Measurements from ENCODE around the gene PASK. TPM values are rescaled to one million over a fixed set of nuclear protein-coding genes. Genes with fewer than 3 reads are reported as not detected.

Gene PASK
- total RNA-seq, 1 donor from 2014 or later, result 8.1 TPM

GRCh38 chr2:241088376-241088775 lies 60.9 kb downstream of the PASK start:
- no peak for DNase-seq (ENCODE audit: extremely low read depth, low read depth, low spot score)

- no peak for DNase-seq (ENCODE audit: extremely low read depth, low read depth, low spot score)
Observed at GRCh38 chr2:241087420-241088268, 61.6 kb downstream of the PASK start.

- DNase-seq (ENCODE audit: extremely low read depth, low read depth, low spot score), result no peak
Observed at GRCh38 chr2:241084856-241085444, 64.3 kb downstream of the PASK start.

- DNase-seq (ENCODE audit: extremely low read depth, low read depth, low spot score), result no peak
Observed at GRCh38 chr2:241083091-241083415, 66.2 kb downstream of the PASK start.

- no peak for DNase-seq (ENCODE audit: extremely low read depth, low read depth, low spot score)
Observed at GRCh38 chr2:241082341-241083090, 66.8 kb downstream of the PASK start.

- no peak for DNase-seq (ENCODE audit: extremely low read depth, low read depth, low spot score)
Observed at GRCh38 chr2:241081643-241082340, 67.5 kb downstream of the PASK start.

- DNase-seq (ENCODE audit: extremely low read depth, low read depth, low spot score), result no peak
Observed at GRCh38 chr2:241081190-241081642, 68.1 kb downstream of the PASK start.

- DNase-seq (ENCODE audit: extremely low read depth, low read depth, low spot score), result no peak
Observed at GRCh38 chr2:241080405-241081189, 68.7 kb downstream of the PASK start.

GRCh38 chr2:241074901-241075540 lies 74.3 kb downstream of the PASK start:
- DNase-seq (ENCODE audit: extremely low read depth, low read depth, low spot score), result no peak

- no peak for DNase-seq (ENCODE audit: extremely low read depth, low read depth, low spot score)
Observed at GRCh38 chr2:241074065-241074818, 75.0 kb downstream of the PASK start.

- DNase-seq (ENCODE audit: extremely low read depth, low read depth, low spot score), result no peak
Observed at GRCh38 chr2:241073166-241074064, 75.9 kb downstream of the PASK start.

GRCh38 chr2:241072553-241073165 lies 76.6 kb downstream of the PASK start:
- no peak for DNase-seq (ENCODE audit: extremely low read depth, low read depth, low spot score)

GRCh38 chr2:241072151-241072550 lies 77.1 kb downstream of the PASK start:
- DNase-seq (ENCODE audit: extremely low read depth, low read depth, low spot score), result no peak

- DNase-seq (ENCODE audit: extremely low read depth, low read depth, low spot score), result no peak
Observed at GRCh38 chr2:241071677-241072111, 77.6 kb downstream of the PASK start.

- no peak for DNase-seq (ENCODE audit: extremely low read depth, low read depth, low spot score)
Observed at GRCh38 chr2:241070811-241071676, 78.2 kb downstream of the PASK start.

- DNase-seq (ENCODE audit: extremely low read depth, low read depth, low spot score), result no peak
Observed at GRCh38 chr2:241070361-241070760, 78.9 kb downstream of the PASK start.

All from glomerular endothelial cell (primary cell).